Measurements from ENCODE around the gene NPC1. TPM values are rescaled to one million over a fixed set of nuclear protein-coding genes. Genes with fewer than 3 reads are reported as not detected.

Gene NPC1
- total and polyA plus RNA-seq, 2 donors (not counting 3 experiments of a cell fraction or from before 2014, with no cell fraction given), result 40.6 to 45.2 TPM

- Histone ChIP-seq H4K20me1 (replicated peaks; ENCODE audit: control insufficient read depth, extremely low read depth, insufficient read depth, low read length) (no peaks in the 10 kb centered on the region), H3K27ac (ENCODE audit: insufficient read depth, low read depth, low read length) (no peak overlapping the region), H3K9me1 (replicated peaks; ENCODE audit: control insufficient read depth, extremely low read depth, insufficient read depth, low read length) (no peaks in the 10 kb centered on the region), H3K9me3 (replicated peaks; ENCODE audit: control insufficient read depth, insufficient read depth, low read length) (no peaks in the 10 kb centered on the region), H3K4me1 (ENCODE audit: control insufficient read depth, extremely low read depth, insufficient read depth, low read length) (no peaks in the 10 kb centered on the region), H2AFZ (ENCODE audit: low read depth, low read length) (no peak overlapping the region), H3K4me3 (replicated peaks in 1 of 3; ENCODE audit: insufficient read depth in 1 of 3, low read depth in 1 of 3, low read length in 3 of 3) (no peak overlapping the region), H3K36me3 (ENCODE audit: control insufficient read depth in 2 of 2, extremely low read depth in 1 of 2, insufficient read depth in 2 of 2, low read length in 2 of 2) (peaks cover 10 to 11% of the 10 kb centered on the region in 2 experiments), H3K9ac (replicated peaks; ENCODE audit: extremely low read depth, insufficient read depth, low read length) (no peak overlapping the region), H3K79me2 (ENCODE audit: control insufficient read depth, insufficient read depth, low read length) (no peaks in the 10 kb centered on the region), H3K4me2 (ENCODE audit: insufficient read depth, low read length) (no peak overlapping the region), H3K27me3 (ENCODE audit: control insufficient read depth in 2 of 2, insufficient read depth in 2 of 2, low read length in 2 of 2) (no peaks in the 10 kb centered on the region)
- ChIA-PET POLR2A (no interaction called here), CTCF (no interaction called here)
- no peak for FAIRE-seq
- DNase-seq (ENCODE audit: low read depth, low spot score), result no peak
- BruUV-seq (replicated peaks), result no TSS peak
- dilution Hi-C loops (cut with MboI; ENCODE audit: extremely low pct_ligation_motif_present, low sequenced_read_pairs) (no loop called here), intact Hi-C loops (cut with micrococcal nuclease) (no loop called here)
- no peak for TF ChIP-seq EZH2 (IDR thresholded peaks at IDR 0.05; ENCODE audit: borderline replicate concordance, low read depth, low read length, severe bottlenecking)
- TF ChIP-seq POLR2AphosphoS5 (IDR thresholded peaks at IDR 0.05; ENCODE audit: insufficient read depth, low read depth, low read length), result no peak
- no peak for TF ChIP-seq MAX (IDR thresholded peaks at IDR 0.05; ENCODE audit: insufficient read depth, insufficient read length)
- no peak for TF ChIP-seq MYC (IDR thresholded peaks at IDR 0.05; ENCODE audit: low read depth, low read length)
- TF ChIP-seq CTCF (IDR thresholded peaks at IDR 0.05; ENCODE audit: extremely low read depth in 1 of 2, insufficient read depth in 1 of 2, low read depth in 1 of 2, low read length in 2 of 2), result no peak
Measured at GRCh38 chr18:23550898-23551297, 35.4 kb downstream of the NPC1 start.

GRCh38 chr18:23548719-23549118 is 37.6 kb downstream of the NPC1 start:
- BruUV-seq (replicated peaks), result no TSS peak
- H3K79me2 ChIP-seq (ENCODE audit: control insufficient read depth, insufficient read depth, low read length), result no peaks in the 10 kb centered on the region
- no peak overlapping the region for H3K9ac ChIP-seq (replicated peaks; ENCODE audit: extremely low read depth, insufficient read depth, low read length)
- FAIRE-seq (no peak), DNase-seq (ENCODE audit: low read depth, low spot score) (no peak)
- no peaks in the 10 kb centered on the region for H3K27me3 ChIP-seq (ENCODE audit: control insufficient read depth in 2 of 2, insufficient read depth in 2 of 2, low read length in 2 of 2)
- H4K20me1 ChIP-seq (replicated peaks; ENCODE audit: control insufficient read depth, extremely low read depth, insufficient read depth, low read length), result no peaks in the 10 kb centered on the region
- no peaks in the 10 kb centered on the region for H3K9me3 ChIP-seq (replicated peaks; ENCODE audit: control insufficient read depth, insufficient read depth, low read length)
- dilution Hi-C loops (cut with MboI; ENCODE audit: extremely low pct_ligation_motif_present, low sequenced_read_pairs) (no loop called here), intact Hi-C loops (cut with micrococcal nuclease) (no loop called here)
- no peak overlapping the region for H2AFZ ChIP-seq (ENCODE audit: low read depth, low read length)
- H3K4me3 ChIP-seq (replicated peaks in 1 of 3; ENCODE audit: insufficient read depth in 1 of 3, low read depth in 1 of 3, low read length in 3 of 3), result no peak overlapping the region
- no peaks in the 10 kb centered on the region for H3K9me1 ChIP-seq (replicated peaks; ENCODE audit: control insufficient read depth, extremely low read depth, insufficient read depth, low read length)
- no peak overlapping the region for H3K4me2 ChIP-seq (ENCODE audit: insufficient read depth, low read length)
- ChIA-PET CTCF (interaction anchor here (1.9 kb wide), 1 partner anchor 33 kb away, joined by 4 read pairs; no protein-coding TSS in a partner anchor), POLR2A (no interaction called here)
- H3K4me1 ChIP-seq (ENCODE audit: control insufficient read depth, extremely low read depth, insufficient read depth, low read length), result no peaks in the 10 kb centered on the region
- TF ChIP-seq EZH2 (IDR thresholded peaks at IDR 0.05; ENCODE audit: borderline replicate concordance, low read depth, low read length, severe bottlenecking), result no peak
- no peak for TF ChIP-seq POLR2A (IDR thresholded peaks at IDR 0.05; ENCODE audit: low read depth, low read length)
- no peak for TF ChIP-seq CTCF (IDR thresholded peaks at IDR 0.05; ENCODE audit: extremely low read depth in 1 of 2, insufficient read depth in 1 of 2, low read depth in 1 of 2, low read length in 2 of 2)
- no peak for TF ChIP-seq MAX (IDR thresholded peaks at IDR 0.05; ENCODE audit: insufficient read depth, insufficient read length)
- TF ChIP-seq POLR2AphosphoS5 (IDR thresholded peaks at IDR 0.05; ENCODE audit: insufficient read depth, low read depth, low read length), result no peak
- no peak for TF ChIP-seq FOS (IDR thresholded peaks at IDR 0.05; ENCODE audit: borderline replicate concordance, insufficient read depth, low read length)
- TF ChIP-seq MYC (IDR thresholded peaks at IDR 0.05; ENCODE audit: low read depth, low read length), result no peak
- TF ChIP-seq JUN (IDR thresholded peaks at IDR 0.05; ENCODE audit: borderline replicate concordance, insufficient read depth, insufficient read length, low read depth), result no peak
- no peak for TF ChIP-seq GATA2 (IDR thresholded peaks at IDR 0.05; ENCODE audit: insufficient read depth, insufficient read length, low read depth, low read length)
- no peak overlapping the region for H3K27ac ChIP-seq (ENCODE audit: insufficient read depth, low read depth, low read length)
- peaks cover 7 to 10% of the 10 kb centered on the region in 2 experiments for H3K36me3 ChIP-seq (ENCODE audit: control insufficient read depth in 2 of 2, extremely low read depth in 1 of 2, insufficient read depth in 2 of 2, low read length in 2 of 2)

Data from endothelial cell of umbilical vein (primary cell).